ENCODE results near the gene IGSF10. TPM values are rescaled to one million over a fixed set of nuclear protein-coding genes. Genes with fewer than 3 reads are reported as not detected.

The IGSF10 gene
- total and polyA plus RNA-seq, 2 of the 8 experiments (the other 6 are each of a cell fraction or from before 2014, with no cell fraction given): 0.59 to 0.95 TPM

- CTCF ChIA-PET (ENCODE audit: partially characterized antibody): no interaction called here
- Histone ChIP-seq H3K27ac (ENCODE audit: low read depth, low read length) (no peak overlapping the region), H3K79me2 (ENCODE audit: control insufficient read depth in 1 of 2, insufficient read depth in 2 of 2, low read length in 2 of 2) (no peaks in the 10 kb centered on the region), H3K9me3 (ENCODE audit: insufficient read depth in 2 of 2, low read depth in 1 of 2, low read length in 1 of 2) (no peaks in the 10 kb centered on the region), H3K4me1 (replicated peaks in 1 of 4; ENCODE audit: control insufficient read depth in 3 of 4, insufficient read depth in 4 of 4, low read length in 3 of 4) (no peaks in the 10 kb centered on the region), H3K23me2 (ENCODE audit: low read depth, low read length) (no peaks in the 10 kb centered on the region), H2BK120ac (replicated peaks; ENCODE audit: low read depth, low read length) (no peak overlapping the region), H3K14ac (ENCODE audit: insufficient read length) (no peak overlapping the region), H3K56ac (replicated peaks; ENCODE audit: insufficient read length, low read depth, low read length) (no peak overlapping the region), H3K18ac (ENCODE audit: extremely low read depth, low read length) (no peak overlapping the region), H4K5ac (ENCODE audit: insufficient read length, low read depth, low read length) (no peak overlapping the region), H2BK12ac (ENCODE audit: low read depth, low read length) (no peak overlapping the region), H3K4me2 (ENCODE audit: insufficient read depth in 1 of 2, low read depth in 2 of 2, low read length in 2 of 2) (no peak overlapping the region), H2AK5ac (ENCODE audit: low read depth, low read length) (no peak overlapping the region), H3K36me3 (ENCODE audit: control insufficient read depth in 2 of 4, insufficient read depth in 4 of 4, low read length in 3 of 4) (no peaks in the 10 kb centered on the region), H4K20me1 (replicated peaks in 1 of 2; ENCODE audit: control insufficient read depth in 1 of 2, insufficient read depth in 2 of 2, low read length in 2 of 2) (no peaks in the 10 kb centered on the region), H4K8ac (ENCODE audit: extremely low read depth, insufficient read depth, low read length) (no peak overlapping the region), H3K9ac (replicated peaks in 1 of 4; ENCODE audit: extremely low read depth in 1 of 4, low read depth in 3 of 4, low read length in 3 of 4) (no peak overlapping the region), H3K4me3 (ENCODE audit: extremely low read depth in 1 of 4, insufficient read depth in 2 of 4, low read depth in 3 of 4, low read length in 4 of 4) (no peak overlapping the region), H3K4ac (replicated peaks; ENCODE audit: insufficient read length, low read depth, low read length) (no peak overlapping the region), H2BK5ac (ENCODE audit: low read depth, low read length) (no peak overlapping the region), H3K27me3 (replicated peaks in 1 of 4; ENCODE audit: control insufficient read depth in 3 of 4, extremely low read depth in 1 of 4, insufficient read depth in 3 of 4, low read length in 3 of 4) (no peaks in the 10 kb centered on the region), H2BK15ac (ENCODE audit: low read length) (no peak overlapping the region), H2AFZ (ENCODE audit: low read length) (no peak overlapping the region), H3K79me1 (ENCODE audit: low read depth, low read length) (no peaks in the 10 kb centered on the region), H2BK20ac (ENCODE audit: low read length) (no peak overlapping the region), H3K23ac (ENCODE audit: insufficient read length) (no peak overlapping the region), H4K91ac (replicated peaks; ENCODE audit: insufficient read length, low read length) (no peak overlapping the region)
- 69% methylated on average over 3 of the region's 3 CpGs; no CpG with 5 or more reads in 1 of the 2 experiments for WGBS, 2 experiments (ENCODE audit: extremely low coverage in 1 of 2, insufficient coverage in 1 of 2, insufficient read length in 1 of 2, insufficient replicate concordance in 2 of 2, low coverage in 1 of 2, low lambda C conversion rate in 2 of 2, missing lambda C conversion rate in 1 of 2)
- DNase-seq (ENCODE audit: low read depth in 1 of 2, low spot score in 2 of 2) (no peak), FAIRE-seq (no peak)
- POLR2A ChIA-PET (ENCODE audit: partially characterized antibody): no interaction called here
- no peak for TF ChIP-seq TCF12 (IDR thresholded peaks at IDR 0.05; ENCODE audit: low read depth, low read length)
- TF ChIP-seq SIX5 (IDR thresholded peaks at IDR 0.05; ENCODE audit: low read depth, low read length): no peak
- TF ChIP-seq KDM1A (IDR thresholded peaks at IDR 0.05; ENCODE audit: borderline replicate concordance, low read length): no peak
- TF ChIP-seq CEBPB (IDR thresholded peaks at IDR 0.05; ENCODE audit: low read depth, low read length): no peak
- TF ChIP-seq ASH2L (IDR thresholded peaks at IDR 0.05; ENCODE audit: low read length): no peak
- no peak for TF ChIP-seq JUN (IDR thresholded peaks at IDR 0.05; ENCODE audit: low read depth, low read length)
Measured at GRCh38 chr3:151446002-151446340, 14.9 kb downstream of the IGSF10 start.
